ENCODE measurements around the gene TGM2.

TGM2 gene

GRCh38 chr20:38184101-38184500 is 19.0 kb upstream of the TGM2 start:
- Histone ChIP-seq H3K4me1 (ENCODE audit: insufficient read depth, low read length) (no peaks in the 10 kb centered on the region), H3K9ac (ENCODE audit: low read depth, low read length) (no peak overlapping the region), H3K27me3 (ENCODE audit: insufficient read depth, low read length) (no peaks in the 10 kb centered on the region), H3K4me3 (ENCODE audit: low read length) (no peak overlapping the region), H3K36me3 (ENCODE audit: insufficient read depth, low read depth, low read length) (no peaks in the 10 kb centered on the region), H3K27ac (ENCODE audit: low read length) (no peak overlapping the region), H3K9me3 (ENCODE audit: insufficient read depth, low read depth, low read length) (no peaks in the 10 kb centered on the region; the same call in 1 of the 2 replicates)

- H3K27ac ChIP-seq (ENCODE audit: low read length): no peak overlapping the region
- no peaks in the 10 kb centered on the region for H3K4me1 ChIP-seq (ENCODE audit: insufficient read depth, low read length)
These were observed 16.9 kb upstream of the TGM2 start for GRCh38 chr20:38181971-38182370.

GRCh38 chr20:38181207-38181801 is 16.2 kb upstream of the TGM2 start:
- no peak overlapping the region for H3K4me3 ChIP-seq (ENCODE audit: low read length)
- no peaks in the 10 kb centered on the region; the same call in 1 of the 2 replicates for H3K9me3 ChIP-seq (ENCODE audit: insufficient read depth, low read depth, low read length)
- no peaks in the 10 kb centered on the region for H3K4me1 ChIP-seq (ENCODE audit: insufficient read depth, low read length)
- H3K36me3 ChIP-seq (ENCODE audit: insufficient read depth, low read depth, low read length): no peaks in the 10 kb centered on the region
- H3K27ac ChIP-seq (ENCODE audit: low read length): no peak overlapping the region
- no peak overlapping the region for H3K9ac ChIP-seq (ENCODE audit: low read depth, low read length)
- no peaks in the 10 kb centered on the region for H3K27me3 ChIP-seq (ENCODE audit: insufficient read depth, low read length)

More at GRCh38 chr20:38181971-38182370, 16.9 kb upstream of the TGM2 start:
- Histone ChIP-seq H3K4me3 (ENCODE audit: low read length) (no peak overlapping the region), H3K9me3 (ENCODE audit: insufficient read depth, low read depth, low read length) (no peaks in the 10 kb centered on the region; the same call in 1 of the 2 replicates), H3K27me3 (ENCODE audit: insufficient read depth, low read length) (no peaks in the 10 kb centered on the region), H3K36me3 (ENCODE audit: insufficient read depth, low read depth, low read length) (no peaks in the 10 kb centered on the region), H3K9ac (ENCODE audit: low read depth, low read length) (no peak overlapping the region)

- Histone ChIP-seq H3K36me3 (ENCODE audit: insufficient read depth, low read depth, low read length) (no peaks in the 10 kb centered on the region), H3K27ac (ENCODE audit: low read length) (no peak overlapping the region), H3K4me3 (ENCODE audit: low read length) (no peak overlapping the region), H3K9ac (ENCODE audit: low read depth, low read length) (no peak overlapping the region), H3K9me3 (ENCODE audit: insufficient read depth, low read depth, low read length) (no peaks in the 10 kb centered on the region; the same call in 1 of the 2 replicates), H3K4me1 (ENCODE audit: insufficient read depth, low read length) (no peaks in the 10 kb centered on the region), H3K27me3 (ENCODE audit: insufficient read depth, low read length) (no peaks in the 10 kb centered on the region)
These were observed 15.7 kb upstream of the TGM2 start for GRCh38 chr20:38180781-38181180.

GRCh38 chr20:38179846-38180245 is 14.8 kb upstream of the TGM2 start:
- H3K9me3 ChIP-seq (ENCODE audit: insufficient read depth, low read depth, low read length): no peaks in the 10 kb centered on the region; the same call in 1 of the 2 replicates
- H3K27me3 ChIP-seq (ENCODE audit: insufficient read depth, low read length): no peaks in the 10 kb centered on the region
- no peak overlapping the region for H3K9ac ChIP-seq (ENCODE audit: low read depth, low read length)
- no peaks in the 10 kb centered on the region for H3K36me3 ChIP-seq (ENCODE audit: insufficient read depth, low read depth, low read length)
- peaks cover 6% of the 10 kb centered on the region; the same call in 1 of the 2 replicates for H3K4me1 ChIP-seq (ENCODE audit: insufficient read depth, low read length)
- H3K27ac ChIP-seq (ENCODE audit: low read length): no peak overlapping the region
- no peak overlapping the region for H3K4me3 ChIP-seq (ENCODE audit: low read length)

GRCh38 chr20:38178581-38178980 is 13.5 kb upstream of the TGM2 start:
- H3K27me3 ChIP-seq (ENCODE audit: insufficient read depth, low read length): no peaks in the 10 kb centered on the region
- no peak overlapping the region for H3K9ac ChIP-seq (ENCODE audit: low read depth, low read length)
- no peak overlapping the region for H3K27ac ChIP-seq (ENCODE audit: low read length)
- no peak overlapping the region for H3K4me3 ChIP-seq (ENCODE audit: low read length)
- no peaks in the 10 kb centered on the region; the same call in 1 of the 2 replicates for H3K9me3 ChIP-seq (ENCODE audit: insufficient read depth, low read depth, low read length)
- peaks cover 6% of the 10 kb centered on the region; the same call in 1 of the 2 replicates for H3K4me1 ChIP-seq (ENCODE audit: insufficient read depth, low read length)
- no peaks in the 10 kb centered on the region for H3K36me3 ChIP-seq (ENCODE audit: insufficient read depth, low read depth, low read length)

- no peak overlapping the region for H3K9ac ChIP-seq (ENCODE audit: low read depth, low read length)
- no peaks in the 10 kb centered on the region; the same call in 1 of the 2 replicates for H3K9me3 ChIP-seq (ENCODE audit: insufficient read depth, low read depth, low read length)
- H3K36me3 ChIP-seq (ENCODE audit: insufficient read depth, low read depth, low read length): no peaks in the 10 kb centered on the region
- peaks cover 6% of the 10 kb centered on the region; the same call in 1 of the 2 replicates for H3K4me1 ChIP-seq (ENCODE audit: insufficient read depth, low read length)
- H3K27ac ChIP-seq (ENCODE audit: low read length): no peak overlapping the region
- H3K27me3 ChIP-seq (ENCODE audit: insufficient read depth, low read length): no peaks in the 10 kb centered on the region
- H3K4me3 ChIP-seq (ENCODE audit: low read length): no peak overlapping the region
These were observed 13.0 kb upstream of the TGM2 start for GRCh38 chr20:38178065-38178491.

GRCh38 chr20:38177201-38177600 is 12.1 kb upstream of the TGM2 start:
- Histone ChIP-seq H3K9me3 (ENCODE audit: insufficient read depth, low read depth, low read length) (no peaks in the 10 kb centered on the region), H3K27me3 (ENCODE audit: insufficient read depth, low read length) (no peaks in the 10 kb centered on the region), H3K4me1 (ENCODE audit: insufficient read depth, low read length) (peaks cover 6% of the 10 kb centered on the region; the same call in 1 of the 2 replicates), H3K9ac (ENCODE audit: low read depth, low read length) (no peak overlapping the region), H3K27ac (ENCODE audit: low read length) (no peak overlapping the region), H3K36me3 (ENCODE audit: insufficient read depth, low read depth, low read length) (no peaks in the 10 kb centered on the region), H3K4me3 (ENCODE audit: low read length) (no peak overlapping the region)

GRCh38 chr20:38175304-38176180 is 10.5 kb upstream of the TGM2 start:
- H3K4me3 ChIP-seq (ENCODE audit: low read length): no peak overlapping the region
- peaks cover 6% of the 10 kb centered on the region; the same call in 1 of the 2 replicates for H3K4me1 ChIP-seq (ENCODE audit: insufficient read depth, low read length)
- H3K27me3 ChIP-seq (ENCODE audit: insufficient read depth, low read length): no peaks in the 10 kb centered on the region
- no peaks in the 10 kb centered on the region for H3K9me3 ChIP-seq (ENCODE audit: insufficient read depth, low read depth, low read length)
- no peak overlapping the region for H3K9ac ChIP-seq (ENCODE audit: low read depth, low read length)
- H3K36me3 ChIP-seq (ENCODE audit: insufficient read depth, low read depth, low read length): no peaks in the 10 kb centered on the region
- H3K27ac ChIP-seq (ENCODE audit: low read length): no peak overlapping the region

GRCh38 chr20:38173237-38174156 is 8.4 kb upstream of the TGM2 start:
- H3K9ac ChIP-seq (ENCODE audit: low read depth, low read length): no peak overlapping the region
- no peaks in the 10 kb centered on the region for H3K36me3 ChIP-seq (ENCODE audit: insufficient read depth, low read depth, low read length)
- peaks cover 6% of the 10 kb centered on the region; the same call in 1 of the 2 replicates for H3K4me1 ChIP-seq (ENCODE audit: insufficient read depth, low read length)
- H3K27ac ChIP-seq (ENCODE audit: low read length): no peak overlapping the region
- H3K27me3 ChIP-seq (ENCODE audit: insufficient read depth, low read length): no peaks in the 10 kb centered on the region
- no peaks in the 10 kb centered on the region for H3K9me3 ChIP-seq (ENCODE audit: insufficient read depth, low read depth, low read length)
- H3K4me3 ChIP-seq (ENCODE audit: low read length): no peak overlapping the region

GRCh38 chr20:38172408-38172807 is 7.3 kb upstream of the TGM2 start:
- H3K36me3 ChIP-seq (ENCODE audit: insufficient read depth, low read depth, low read length): no peaks in the 10 kb centered on the region
- no peak overlapping the region for H3K27ac ChIP-seq (ENCODE audit: low read length)
- H3K4me1 ChIP-seq (ENCODE audit: insufficient read depth, low read length): peaks cover 6% of the 10 kb centered on the region; the same call in 1 of the 2 replicates
- H3K27me3 ChIP-seq (ENCODE audit: insufficient read depth, low read length): no peaks in the 10 kb centered on the region
- H3K9me3 ChIP-seq (ENCODE audit: insufficient read depth, low read depth, low read length): no peaks in the 10 kb centered on the region
- no peak overlapping the region for H3K9ac ChIP-seq (ENCODE audit: low read depth, low read length)
- H3K4me3 ChIP-seq (ENCODE audit: low read length): no peak overlapping the region
